Cardiac fibroblast (primary cell): Measurements from ENCODE around the gene ACTL6B.

ENCODE experiments used
- DNase-seq, 2 donors: peaks; one replicate each; pipeline versions ENCODE4 v3.0.0 to v3.0.0-alpha.2; 2010; ENCODE audit warnings: low read depth in 2 of 2
- H3K4me3 ChIP-seq, 2 donors: replicated peaks in 1 of 2; 1 replicate in 1 of 2; 2 replicates in 1 of 2; pipeline ENCODE4 v1.5.1; 2011; ENCODE audit warnings: low read depth in 2 of 2, low read length in 2 of 2, mild to moderate bottlenecking in 2 of 2, moderate library complexity in 1 of 2
- TF ChIP-seq, protein P1 (sequence below): IDR thresholded peaks from one replicate; pipeline ENCODE4 v1.5.1; 2011; ENCODE audit warnings: low read depth, mild to moderate bottlenecking, low read length, inconsistent platforms

Gene ACTL6B

DNA sequence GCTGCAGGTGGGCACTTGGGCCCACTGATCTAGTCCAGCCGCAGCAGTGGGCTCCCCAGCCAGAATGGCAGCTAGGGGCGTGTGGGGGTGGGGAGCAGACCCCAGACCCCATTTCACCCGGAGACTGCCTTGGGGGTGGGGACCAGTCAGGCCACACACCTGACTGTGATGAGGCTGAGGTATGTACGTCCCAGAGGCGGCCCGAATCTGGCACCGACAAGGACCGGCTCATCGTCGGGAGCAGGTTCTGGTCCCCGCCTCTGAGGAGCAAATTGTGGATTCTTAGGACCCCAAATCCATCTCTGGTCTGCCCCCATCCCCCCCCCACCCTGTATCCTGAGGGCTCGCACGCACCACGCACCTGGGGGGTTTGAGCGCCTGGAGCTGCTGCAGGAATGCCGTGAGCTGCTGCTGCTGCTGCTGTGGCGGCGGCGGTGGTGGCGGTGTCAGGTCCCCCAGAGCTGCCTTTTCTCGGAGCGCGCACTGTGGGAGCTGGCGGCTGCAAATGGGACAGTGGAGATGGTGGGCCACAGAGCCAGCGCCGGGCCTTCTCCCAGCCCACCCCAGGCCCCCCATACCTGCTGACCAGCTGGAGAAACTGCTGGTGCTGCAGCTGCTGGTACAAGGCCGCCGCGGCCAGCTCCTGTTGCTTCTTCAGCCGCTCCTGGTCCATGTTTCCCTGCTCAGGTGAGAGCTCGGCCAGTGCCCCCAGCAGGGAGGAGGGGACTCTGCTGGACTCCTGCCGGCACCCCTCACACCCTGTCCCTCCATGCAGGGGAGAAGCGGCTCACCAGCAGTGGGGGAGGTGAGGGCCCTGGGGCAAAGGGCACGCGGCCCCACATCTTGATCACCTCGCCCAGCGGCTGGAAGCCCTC, 27.6 kb upstream of the ACTL6B start:
- H3K4me3 ChIP-seq: no peak overlapping the region
- DNase-seq: no peak
- TF ChIP-seq, protein P1, sequence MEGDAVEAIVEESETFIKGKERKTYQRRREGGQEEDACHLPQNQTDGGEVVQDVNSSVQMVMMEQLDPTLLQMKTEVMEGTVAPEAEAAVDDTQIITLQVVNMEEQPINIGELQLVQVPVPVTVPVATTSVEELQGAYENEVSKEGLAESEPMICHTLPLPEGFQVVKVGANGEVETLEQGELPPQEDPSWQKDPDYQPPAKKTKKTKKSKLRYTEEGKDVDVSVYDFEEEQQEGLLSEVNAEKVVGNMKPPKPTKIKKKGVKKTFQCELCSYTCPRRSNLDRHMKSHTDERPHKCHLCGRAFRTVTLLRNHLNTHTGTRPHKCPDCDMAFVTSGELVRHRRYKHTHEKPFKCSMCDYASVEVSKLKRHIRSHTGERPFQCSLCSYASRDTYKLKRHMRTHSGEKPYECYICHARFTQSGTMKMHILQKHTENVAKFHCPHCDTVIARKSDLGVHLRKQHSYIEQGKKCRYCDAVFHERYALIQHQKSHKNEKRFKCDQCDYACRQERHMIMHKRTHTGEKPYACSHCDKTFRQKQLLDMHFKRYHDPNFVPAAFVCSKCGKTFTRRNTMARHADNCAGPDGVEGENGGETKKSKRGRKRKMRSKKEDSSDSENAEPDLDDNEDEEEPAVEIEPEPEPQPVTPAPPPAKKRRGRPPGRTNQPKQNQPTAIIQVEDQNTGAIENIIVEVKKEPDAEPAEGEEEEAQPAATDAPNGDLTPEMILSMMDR: no peak

DNA sequence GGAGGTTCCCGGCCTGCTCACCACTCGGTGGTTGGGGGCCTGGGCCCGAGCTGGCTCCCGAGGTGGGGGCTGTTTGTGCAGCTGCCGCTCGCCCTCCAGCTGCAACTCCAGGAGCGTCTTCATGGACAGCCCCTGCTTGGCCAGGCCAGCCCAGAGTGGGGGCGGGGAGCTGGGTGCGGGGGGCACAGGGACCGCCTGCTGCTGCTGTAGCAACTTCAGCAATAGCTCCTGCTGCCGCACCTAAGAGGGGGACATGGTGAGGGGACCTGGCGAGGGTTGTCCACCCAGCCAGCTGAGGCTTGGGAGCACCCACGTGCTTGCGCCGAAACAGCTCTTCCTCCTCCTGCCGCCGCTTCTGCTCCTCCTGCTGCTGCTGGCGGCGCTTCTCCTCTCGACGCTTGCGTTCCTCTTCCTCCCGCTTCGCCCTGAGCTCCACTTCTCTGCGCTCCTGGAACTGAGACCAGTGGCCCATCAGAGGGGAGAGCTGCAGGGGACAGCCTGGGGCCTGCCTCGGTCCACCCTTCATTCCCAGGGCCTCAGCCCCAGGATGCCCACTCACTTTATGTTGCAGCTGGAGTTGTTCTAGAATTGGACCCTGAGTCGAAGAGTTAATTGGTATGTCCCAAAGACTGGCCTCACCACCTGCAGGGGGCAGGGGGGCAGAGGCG, 26.9 kb upstream of the ACTL6B start:
- DNase-seq: no peak
- TF ChIP-seq, protein P1: no peak

DNA sequence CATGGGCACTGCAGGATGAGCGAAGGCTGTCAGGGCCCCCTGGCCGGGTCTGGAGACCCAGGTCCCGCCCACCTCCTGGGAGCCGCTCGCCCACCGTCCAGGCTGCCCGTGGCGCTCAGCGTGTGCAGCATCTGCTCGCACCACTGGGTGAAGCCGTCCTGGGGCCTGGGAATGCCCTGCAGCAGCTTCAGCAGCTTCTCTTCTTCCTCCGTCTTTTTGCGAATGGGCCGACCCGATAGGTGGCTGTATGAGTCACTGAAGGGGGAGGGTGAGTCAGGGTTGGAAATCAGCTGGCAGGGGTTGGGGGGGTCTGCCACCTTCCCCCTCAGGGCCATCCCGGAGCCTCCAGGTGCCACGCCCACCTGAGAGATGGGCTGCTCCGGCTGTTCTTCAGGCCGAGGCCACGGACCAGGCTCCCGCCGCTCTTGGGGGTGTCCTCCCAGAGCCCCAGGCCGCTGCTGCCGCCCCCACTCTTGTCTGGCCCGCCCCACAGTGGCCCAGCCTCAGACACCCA, 26.0 kb upstream of the ACTL6B start:
- DNase-seq: peak in 1 of 2 donors; percentile 36
- no peak overlapping the region for H3K4me3 ChIP-seq
- TF ChIP-seq, protein P1: no peak

More for the DNA sequence above, 26.9 kb upstream of the ACTL6B start:
- no peak overlapping the region for H3K4me3 ChIP-seq

DNA sequence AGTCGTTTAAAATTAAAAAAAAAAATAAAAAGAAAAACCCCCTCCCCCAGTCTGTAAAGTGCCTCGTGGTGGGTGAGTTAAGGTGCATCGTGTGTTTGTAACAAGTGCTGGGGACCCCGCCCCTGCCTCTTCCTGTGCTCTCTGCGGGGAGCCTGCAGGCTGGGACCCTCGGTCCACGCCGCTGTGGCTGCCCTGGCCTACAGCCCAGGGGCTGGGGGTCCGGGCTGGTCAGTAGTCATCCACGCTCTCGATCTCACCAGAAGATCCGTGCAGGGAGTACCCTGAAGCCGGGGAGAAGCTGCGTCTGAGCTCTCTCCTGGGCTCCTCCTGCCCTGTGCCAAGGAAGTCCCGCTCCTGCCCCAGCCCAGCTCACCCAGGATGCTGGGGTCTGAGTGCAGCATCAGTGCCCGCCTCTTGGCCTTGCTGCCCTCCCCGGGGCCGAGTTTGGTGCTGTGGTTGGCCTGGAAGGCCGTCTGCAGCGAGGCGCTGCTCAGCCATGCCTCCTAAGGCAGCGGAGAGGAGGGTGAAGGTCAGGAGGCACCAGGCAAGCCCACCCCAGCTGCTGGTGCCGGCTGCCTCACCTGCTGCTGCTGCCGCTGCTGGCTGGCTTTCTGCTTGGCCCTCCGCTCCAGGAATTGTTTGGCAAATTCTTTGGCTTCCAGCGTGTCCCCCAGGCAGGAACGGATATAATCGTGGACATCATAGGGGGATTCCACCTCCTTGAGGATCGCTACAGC, 25.4 kb upstream of the ACTL6B start:
- H3K4me3 ChIP-seq: no peak overlapping the region
- DNase-seq: no peak
- TF ChIP-seq, protein P1: no peak

DNA sequence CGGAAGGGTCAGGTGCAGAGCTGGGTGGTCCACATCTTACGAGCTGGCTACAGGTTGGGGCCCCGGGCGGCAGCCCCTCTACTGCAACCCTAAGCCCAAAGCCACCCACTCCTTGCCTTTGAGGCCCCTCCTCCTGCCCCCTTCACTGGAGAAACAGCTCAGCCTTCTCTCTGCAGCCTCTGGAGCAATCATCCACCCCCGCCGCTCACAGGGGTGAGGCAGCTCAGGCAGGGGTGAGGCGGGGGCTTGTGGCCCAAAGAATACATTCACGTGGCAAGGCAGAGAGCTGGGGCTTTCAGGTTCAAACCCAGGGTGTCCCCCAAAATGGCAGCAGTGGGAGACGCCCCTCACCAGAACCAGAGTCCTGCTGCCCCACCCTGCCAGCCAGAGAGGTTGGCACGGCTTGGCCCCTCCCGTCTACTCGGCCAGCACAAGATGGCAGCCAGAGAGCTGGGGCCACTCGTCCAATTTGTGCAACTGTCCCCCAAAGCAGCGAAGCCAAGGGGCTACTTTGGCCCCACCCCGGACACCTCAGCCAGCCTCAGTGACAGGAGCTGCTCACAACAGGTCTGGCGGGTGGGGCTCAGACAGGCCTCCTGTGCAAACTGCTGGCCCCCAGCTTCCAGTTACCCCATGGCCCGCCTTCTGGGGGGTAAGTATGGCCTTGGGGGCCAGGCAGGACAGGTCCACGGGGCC, 24.5 kb upstream of the ACTL6B start:
- H3K4me3 ChIP-seq: no peak overlapping the region
- TF ChIP-seq, protein P1: no peak
- DNase-seq: no peak
